ENCODE measurements around the gene KCNE3.

The KCNE3 gene

DNA sequence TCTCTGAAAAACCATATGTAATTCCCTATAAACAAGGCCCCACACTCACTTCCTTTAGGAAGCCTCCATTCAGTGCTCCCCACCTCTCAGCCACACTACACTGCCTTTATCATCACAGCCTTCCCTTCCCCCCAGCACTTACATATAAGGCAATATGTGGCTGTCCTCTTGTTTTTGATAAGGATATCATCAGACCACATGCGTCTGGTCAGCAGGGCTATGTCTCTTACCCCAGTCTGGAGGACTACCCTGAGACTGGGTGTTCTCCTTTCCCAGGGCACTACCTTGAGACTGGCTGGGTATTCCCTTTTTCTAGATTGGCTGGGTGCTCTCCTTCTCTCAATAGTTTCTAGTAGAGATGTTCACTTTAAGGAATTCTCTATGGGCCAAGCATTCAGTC lies 7.8 kb downstream of the KCNE3 start:
- no peak overlapping the region for H3K4ac ChIP-seq (ENCODE audit: low read depth in 1 of 2, low read length in 2 of 2)
- no peak overlapping the region for H3K14ac ChIP-seq (ENCODE audit: low read length in 2 of 2)
- H3K18ac ChIP-seq (ENCODE audit: low read depth in 1 of 2, low read length in 2 of 2) = no peak overlapping the region
- no peak overlapping the region for H2BK5ac ChIP-seq (ENCODE audit: low read depth, low read length, poor library complexity, severe bottlenecking)
- no peak overlapping the region for H3K4me3 ChIP-seq (ENCODE audit: insufficient read depth in 1 of 2, low read depth in 1 of 2, low read length in 2 of 2)
- H2AK5ac ChIP-seq (ENCODE audit: low read length, severe bottlenecking) = no peak overlapping the region
- no peak overlapping the region for H3K4me2 ChIP-seq (ENCODE audit: low read length, poor library complexity, severe bottlenecking)
- no peaks in the 10 kb centered on the region for H3K9me3 ChIP-seq (ENCODE audit: control insufficient read depth, low read length)
- no peak overlapping the region for H4K8ac ChIP-seq (ENCODE audit: low read length)
- no peak overlapping the region for H4K91ac ChIP-seq (ENCODE audit: low read length)
- H2AFZ ChIP-seq (ENCODE audit: low read depth, low read length) = no peak overlapping the region
- no peak overlapping the region for H3K23ac ChIP-seq (ENCODE audit: low read length in 2 of 2)
- H3K27ac ChIP-seq (ENCODE audit: low read length, poor library complexity, severe bottlenecking) = no peak overlapping the region
- no peak overlapping the region for H2BK120ac ChIP-seq (ENCODE audit: low read depth, low read length)
- 0% methylated on average over 1 of the region's 1 CpG for WGBS
- peaks cover 0 to 37% of the 10 kb centered on the region in 2 experiments for H3K36me3 ChIP-seq (ENCODE audit: control insufficient read depth in 1 of 2, insufficient read depth in 2 of 2, low read depth in 1 of 2, low read length in 2 of 2)
- peaks cover 4% of the 10 kb centered on the region for H3K4me1 ChIP-seq (ENCODE audit: control insufficient read depth, insufficient read depth, low read depth, low read length)
- DNase-seq = no peak
- peaks cover 23% of the 10 kb centered on the region for H3K79me1 ChIP-seq (replicated peaks; ENCODE audit: low read length, poor library complexity, severe bottlenecking)
- no peak overlapping the region for H3K9ac ChIP-seq (ENCODE audit: low read length)
- peaks cover 0 to 27% of the 10 kb centered on the region in 2 experiments for H3K27me3 ChIP-seq (ENCODE audit: control insufficient read depth in 1 of 2, insufficient read depth in 1 of 2, low read length in 2 of 2)
- no peak overlapping the region for H2BK12ac ChIP-seq (ENCODE audit: low read length in 2 of 2)
- H2BK15ac ChIP-seq (ENCODE audit: low read depth, poor library complexity, severe bottlenecking) = no peak overlapping the region

DNA sequence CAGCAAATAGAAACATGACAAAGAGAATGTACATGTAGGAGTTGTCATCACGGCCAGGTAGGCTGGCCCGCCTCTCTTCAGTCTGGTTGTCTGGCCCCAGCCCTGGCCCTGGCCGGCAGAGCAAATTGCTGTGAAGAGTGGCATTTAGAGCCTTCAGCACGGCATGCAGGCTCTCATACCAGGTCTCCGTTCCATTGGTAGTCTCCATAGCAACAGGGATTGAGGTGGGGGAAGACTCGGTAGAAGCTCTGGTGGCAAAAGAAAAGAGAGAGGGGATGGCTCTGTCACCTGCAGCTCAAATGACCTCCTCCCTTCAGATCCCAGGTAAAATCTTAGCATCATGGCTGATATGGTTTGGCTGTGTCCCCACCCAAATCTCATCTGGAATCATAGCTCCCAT lies 10.0 kb downstream of the KCNE3 start:
- 89% methylated on average over 6 of the region's 6 CpGs for WGBS
- H2BK5ac ChIP-seq (ENCODE audit: low read depth, low read length, poor library complexity, severe bottlenecking) = no peak overlapping the region
- H4K91ac ChIP-seq (ENCODE audit: low read length) = no peak overlapping the region
- no peak overlapping the region for H2BK120ac ChIP-seq (ENCODE audit: low read depth, low read length)
- no peak overlapping the region for H3K9ac ChIP-seq (ENCODE audit: low read length)
- H3K4me2 ChIP-seq (ENCODE audit: low read length, poor library complexity, severe bottlenecking) = no peak overlapping the region
- H3K4ac ChIP-seq (ENCODE audit: low read depth in 1 of 2, low read length in 2 of 2) = no peak overlapping the region
- peaks cover 0 to 28% of the 10 kb centered on the region in 2 experiments for H3K36me3 ChIP-seq (ENCODE audit: control insufficient read depth in 1 of 2, insufficient read depth in 2 of 2, low read depth in 1 of 2, low read length in 2 of 2)
- H3K4me3 ChIP-seq (ENCODE audit: insufficient read depth in 1 of 2, low read depth in 1 of 2, low read length in 2 of 2) = no peak overlapping the region
- H3K79me1 ChIP-seq (replicated peaks; ENCODE audit: low read length, poor library complexity, severe bottlenecking) = peaks cover 11% of the 10 kb centered on the region
- H3K4me1 ChIP-seq (ENCODE audit: control insufficient read depth, insufficient read depth, low read depth, low read length) = peaks cover 5% of the 10 kb centered on the region
- H2BK12ac ChIP-seq (ENCODE audit: low read length in 2 of 2) = no peak overlapping the region
- H3K14ac ChIP-seq (ENCODE audit: low read length in 2 of 2) = no peak overlapping the region
- no peak overlapping the region for H3K27ac ChIP-seq (ENCODE audit: low read length, poor library complexity, severe bottlenecking)
- no peak overlapping the region for H3K23ac ChIP-seq (ENCODE audit: low read length in 2 of 2)
- no peak overlapping the region for H2AK5ac ChIP-seq (ENCODE audit: low read length, severe bottlenecking)
- no peaks in the 10 kb centered on the region for H3K9me3 ChIP-seq (ENCODE audit: control insufficient read depth, low read length)
- DNase-seq = no peak
- peak overlapping the region; percentile 3 for H2BK15ac ChIP-seq (ENCODE audit: low read depth, poor library complexity, severe bottlenecking)
- H3K18ac ChIP-seq (ENCODE audit: low read depth in 1 of 2, low read length in 2 of 2) = no peak overlapping the region
- peaks cover 0 to 21% of the 10 kb centered on the region in 2 experiments for H3K27me3 ChIP-seq (ENCODE audit: control insufficient read depth in 1 of 2, insufficient read depth in 1 of 2, low read length in 2 of 2)
- no peak overlapping the region for H2AFZ ChIP-seq (ENCODE audit: low read depth, low read length)
- H4K8ac ChIP-seq (ENCODE audit: low read length) = no peak overlapping the region

DNA sequence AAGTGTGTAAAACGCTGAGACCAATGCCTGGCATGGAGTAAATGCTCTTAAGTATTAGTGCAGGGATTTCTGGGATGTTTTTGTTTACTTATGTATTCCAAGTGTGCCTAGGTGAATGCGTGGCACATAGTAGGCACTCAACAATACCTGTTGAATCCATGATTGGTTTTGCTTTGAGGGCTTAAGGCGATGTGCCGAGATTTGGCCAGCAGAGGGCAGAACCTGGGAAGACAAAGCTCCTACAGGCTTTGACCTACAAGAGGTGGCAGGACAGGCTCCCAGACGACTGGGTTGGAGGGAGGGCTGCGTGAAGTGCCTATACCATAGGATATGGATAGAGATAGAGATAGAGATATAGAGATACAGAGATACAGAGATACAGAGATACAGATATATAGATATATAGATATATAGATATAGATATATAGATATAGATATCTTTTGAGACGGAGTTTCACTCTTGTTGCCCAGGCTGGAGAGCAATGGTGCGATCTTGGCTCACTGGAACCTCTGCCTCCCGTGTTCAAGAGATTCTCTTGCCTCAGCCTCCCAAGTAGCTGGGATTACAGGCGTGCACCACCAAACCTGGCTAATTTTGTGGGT lies 13.9 kb downstream of the KCNE3 start:
- H3K9me3 ChIP-seq (ENCODE audit: control insufficient read depth, low read length) = no peaks in the 10 kb centered on the region
- no peak overlapping the region for H3K4me2 ChIP-seq (ENCODE audit: low read length, poor library complexity, severe bottlenecking)
- no peak overlapping the region for H3K27ac ChIP-seq (ENCODE audit: low read length, poor library complexity, severe bottlenecking)

DNA sequence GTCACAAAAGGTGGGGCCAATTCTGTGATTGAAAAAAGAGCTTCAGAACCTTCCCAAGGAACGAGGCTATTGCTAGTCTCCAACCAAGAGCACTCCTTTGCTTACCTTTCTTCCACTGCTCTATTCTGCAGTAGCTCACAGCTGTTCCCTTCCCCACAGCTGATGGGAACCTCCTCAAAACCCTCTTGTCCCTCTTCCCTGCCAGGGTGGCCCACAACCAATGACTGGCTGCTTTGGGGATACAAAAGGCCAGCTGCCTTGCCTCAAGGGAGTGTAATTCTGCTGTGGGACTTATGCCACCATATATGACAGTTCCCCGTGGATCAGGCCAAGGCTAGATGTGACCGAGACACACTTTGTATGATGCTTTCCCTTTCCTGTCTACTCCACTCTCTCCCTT lies 15.0 kb downstream of the KCNE3 start:
- Histone ChIP-seq H4K91ac (ENCODE audit: low read length) (no peak overlapping the region), H3K4me2 (ENCODE audit: low read length, poor library complexity, severe bottlenecking) (no peak overlapping the region), H3K36me3 (ENCODE audit: control insufficient read depth in 1 of 2, insufficient read depth in 2 of 2, low read depth in 1 of 2, low read length in 2 of 2) (peaks cover 0 to 9% of the 10 kb centered on the region in 2 experiments), H3K9ac (ENCODE audit: low read length) (no peak overlapping the region), H2BK5ac (ENCODE audit: low read depth, low read length, poor library complexity, severe bottlenecking) (no peak overlapping the region), H3K4me1 (ENCODE audit: control insufficient read depth, insufficient read depth, low read depth, low read length) (peaks cover 3% of the 10 kb centered on the region), H2BK12ac (ENCODE audit: low read length in 2 of 2) (no peak overlapping the region), H2BK15ac (ENCODE audit: low read depth, poor library complexity, severe bottlenecking) (no peak overlapping the region), H3K79me1 (replicated peaks; ENCODE audit: low read length, poor library complexity, severe bottlenecking) (peaks cover 4% of the 10 kb centered on the region), H2AK5ac (ENCODE audit: low read length, severe bottlenecking) (no peak overlapping the region), H3K4ac (ENCODE audit: low read depth in 1 of 2, low read length in 2 of 2) (no peak overlapping the region), H2BK120ac (ENCODE audit: low read depth, low read length) (no peak overlapping the region), H3K27me3 (ENCODE audit: control insufficient read depth in 1 of 2, insufficient read depth in 1 of 2, low read length in 2 of 2) (peaks cover 0 to 21% of the 10 kb centered on the region in 2 experiments), H3K9me3 (ENCODE audit: control insufficient read depth, low read length) (no peaks in the 10 kb centered on the region), H3K14ac (ENCODE audit: low read length in 2 of 2) (no peak overlapping the region), H3K18ac (ENCODE audit: low read depth in 1 of 2, low read length in 2 of 2) (no peak overlapping the region), H3K27ac (ENCODE audit: low read length, poor library complexity, severe bottlenecking) (no peak overlapping the region), H3K23ac (ENCODE audit: low read length in 2 of 2) (no peak overlapping the region), H4K8ac (ENCODE audit: low read length) (no peak overlapping the region), H3K4me3 (ENCODE audit: insufficient read depth in 1 of 2, low read depth in 1 of 2, low read length in 2 of 2) (no peak overlapping the region), H2AFZ (ENCODE audit: low read depth, low read length) (no peak overlapping the region)
- no peak for DNase-seq
- 70% methylated on average over 3 of the region's 3 CpGs for WGBS

More for the DNA sequence above, 13.9 kb downstream of the KCNE3 start:
- Histone ChIP-seq H3K36me3 (ENCODE audit: control insufficient read depth in 1 of 2, insufficient read depth in 2 of 2, low read depth in 1 of 2, low read length in 2 of 2) (peaks cover 0 to 13% of the 10 kb centered on the region in 2 experiments), H2BK15ac (ENCODE audit: low read depth, poor library complexity, severe bottlenecking) (no peak overlapping the region), H3K9ac (ENCODE audit: low read length) (no peak overlapping the region), H3K23ac (ENCODE audit: low read length in 2 of 2) (no peak overlapping the region), H4K91ac (ENCODE audit: low read length) (no peak overlapping the region), H3K18ac (ENCODE audit: low read depth in 1 of 2, low read length in 2 of 2) (no peak overlapping the region), H2AK5ac (ENCODE audit: low read length, severe bottlenecking) (no peak overlapping the region), H3K14ac (ENCODE audit: low read length in 2 of 2) (no peak overlapping the region), H3K4ac (ENCODE audit: low read depth in 1 of 2, low read length in 2 of 2) (no peak overlapping the region), H2BK12ac (ENCODE audit: low read length in 2 of 2) (no peak overlapping the region), H3K27me3 (ENCODE audit: control insufficient read depth in 1 of 2, insufficient read depth in 1 of 2, low read length in 2 of 2) (peaks cover 0 to 21% of the 10 kb centered on the region in 2 experiments), H3K4me3 (ENCODE audit: insufficient read depth in 1 of 2, low read depth in 1 of 2, low read length in 2 of 2) (no peak overlapping the region), H4K8ac (ENCODE audit: low read length) (no peak overlapping the region), H2BK120ac (ENCODE audit: low read depth, low read length) (no peak overlapping the region), H3K4me1 (ENCODE audit: control insufficient read depth, insufficient read depth, low read depth, low read length) (peaks cover 3% of the 10 kb centered on the region), H2AFZ (ENCODE audit: low read depth, low read length) (no peak overlapping the region), H2BK5ac (ENCODE audit: low read depth, low read length, poor library complexity, severe bottlenecking) (no peak overlapping the region), H3K79me1 (replicated peaks; ENCODE audit: low read length, poor library complexity, severe bottlenecking) (peaks cover 5% of the 10 kb centered on the region)
- 28% methylated on average over 10 of the region's 10 CpGs for WGBS
- DNase-seq = peak; percentile 60

Measured in mesenchymal stem cell (in vitro differentiated cells and primary cell).